ENCODE measurements around the gene CORO1A.
"Not testable (repeated sequence)": the region's sequence is repeated elsewhere in the genome, so short reads cannot be mapped to it uniquely, and the experiment has no call there.

CORO1A gene

GRCh38 chr16:30187971-30188561 is 4.7 kb downstream of the CORO1A start:
- ATAC-seq (ENCODE audit: insufficient read depth, low read depth) (no peak), DNase-seq (peak; percentile 13)
- Histone ChIP-seq H3K36me3 (ENCODE audit: insufficient read depth, low read length) (peaks cover 41% of the 10 kb centered on the region), H3K4me1 (ENCODE audit: insufficient read depth, low read length) (peaks cover 42% of the 10 kb centered on the region), H3K27ac (ENCODE audit: low read length) (peak overlapping the region; percentile 36), H3K4me3 (ENCODE audit: low read depth in 1 of 2, low read length in 2 of 2) (no peak overlapping the region), H2AFZ (ENCODE audit: low read depth, low read length) (no peak overlapping the region), H3K79me2 (ENCODE audit: insufficient read depth, low read length) (peaks cover 47% of the 10 kb centered on the region), H3K4me2 (ENCODE audit: insufficient read depth, low read length) (peak overlapping the region; percentile 22; the same call in 1 of the 2 replicates), H3K27me3 (ENCODE audit: insufficient read depth, low read length, poor library complexity) (no peaks in the 10 kb centered on the region), H3K9me3 (ENCODE audit: insufficient read depth, low read length, severe bottlenecking) (no peaks in the 10 kb centered on the region), H3K9ac (ENCODE audit: low read depth, low read length) (no peak overlapping the region), H4K20me1 (ENCODE audit: insufficient read depth, low read length) (peaks cover 26% of the 10 kb centered on the region)
- TF ChIP-seq CTCF (IDR thresholded peaks at IDR 0.05; ENCODE audit: borderline replicate concordance, extremely low read depth, low read length, poor library complexity, severe bottlenecking), result no peak
- no peak for TF ChIP-seq EZH2 (IDR thresholded peaks at IDR 0.05; ENCODE audit: borderline replicate concordance, low read depth, low read length, severe bottlenecking)

- Histone ChIP-seq H3K36me3 (ENCODE audit: insufficient read depth, low read length) (peaks cover 22% of the 10 kb centered on the region), H4K20me1 (ENCODE audit: insufficient read depth, low read length) (peaks cover 19% of the 10 kb centered on the region)
Observed at GRCh38 chr16:30191158-30191557, 7.8 kb downstream of the CORO1A start.

GRCh38 chr16:30193098-30193497 is 9.7 kb downstream of the CORO1A start:
- not testable (repeated sequence) for H3K4me2 ChIP-seq (ENCODE audit: insufficient read depth, low read length); H3K27ac ChIP-seq (ENCODE audit: low read length); H3K27me3 ChIP-seq (ENCODE audit: insufficient read depth, low read length, poor library complexity); H3K4me3 ChIP-seq (ENCODE audit: low read depth in 1 of 2, low read length in 2 of 2); H2AFZ ChIP-seq (ENCODE audit: low read depth, low read length); H3K79me2 ChIP-seq (ENCODE audit: insufficient read depth, low read length); H4K20me1 ChIP-seq (ENCODE audit: insufficient read depth, low read length); H3K9ac ChIP-seq (ENCODE audit: low read depth, low read length); DNase-seq; H3K4me1 ChIP-seq (ENCODE audit: insufficient read depth, low read length); H3K36me3 ChIP-seq (ENCODE audit: insufficient read depth, low read length); H3K9me3 ChIP-seq (ENCODE audit: insufficient read depth, low read length, severe bottlenecking)
- ATAC-seq (ENCODE audit: insufficient read depth, low read depth), result peak; percentile 13

More at GRCh38 chr16:30191158-30191557, 7.8 kb downstream of the CORO1A start:
- peaks cover 22% of the 10 kb centered on the region for H3K79me2 ChIP-seq (ENCODE audit: insufficient read depth, low read length)
- H3K27ac ChIP-seq (ENCODE audit: low read length); DNase-seq; H3K4me3 ChIP-seq (ENCODE audit: low read depth in 1 of 2, low read length in 2 of 2); H3K9me3 ChIP-seq (ENCODE audit: insufficient read depth, low read length, severe bottlenecking); ATAC-seq (ENCODE audit: insufficient read depth, low read depth); H3K27me3 ChIP-seq (ENCODE audit: insufficient read depth, low read length, poor library complexity); H3K9ac ChIP-seq (ENCODE audit: low read depth, low read length); H3K4me2 ChIP-seq (ENCODE audit: insufficient read depth, low read length); H2AFZ ChIP-seq (ENCODE audit: low read depth, low read length): not testable (repeated sequence)
- H3K4me1 ChIP-seq (ENCODE audit: insufficient read depth, low read length), result peaks cover 25% of the 10 kb centered on the region

GRCh38 chr16:30193615-30194014 is 10.2 kb downstream of the CORO1A start, which contains the start of the genes BOLA2B and SLX1A:
TSS of gene BOLA2B (minus strand) at chr16:30193666. CDS start at chr16:30193595, 71 bp downstream.
TSS of gene SLX1A (plus strand) at chr16:30193875. CDS start at chr16:30194085, 210 bp downstream.
- Histone ChIP-seq H3K4me2 (ENCODE audit: insufficient read depth, low read length) (peak within 1 kb of the TSS; percentile 64), H3K9ac (ENCODE audit: low read depth, low read length) (0 out of 2 replicates have a peak within 1 kb of the TSS, but pooled peaks have one; percentile 36), H3K4me3 (ENCODE audit: low read depth in 1 of 2, low read length in 2 of 2) (peak within 1 kb of the TSS in 1 of 2 experiments; percentile 57; a peak in 2 of 4 replicates)
- not testable (repeated sequence) for DNase-seq; H3K36me3 ChIP-seq (ENCODE audit: insufficient read depth, low read length); H3K9me3 ChIP-seq (ENCODE audit: insufficient read depth, low read length, severe bottlenecking); H3K4me1 ChIP-seq (ENCODE audit: insufficient read depth, low read length); H2AFZ ChIP-seq (ENCODE audit: low read depth, low read length); H3K27me3 ChIP-seq (ENCODE audit: insufficient read depth, low read length, poor library complexity); H4K20me1 ChIP-seq (ENCODE audit: insufficient read depth, low read length); H3K27ac ChIP-seq (ENCODE audit: low read length); H3K79me2 ChIP-seq (ENCODE audit: insufficient read depth, low read length)
- ATAC-seq (ENCODE audit: insufficient read depth, low read depth), result peak; percentile 86

GRCh38 chr16:30194172-30194925 is 10.9 kb downstream of the CORO1A start:
- Histone ChIP-seq H3K9ac (ENCODE audit: low read depth, low read length) (0 out of 2 replicates have a peak overlapping the region, but pooled peaks have one; percentile 36), H3K4me2 (ENCODE audit: insufficient read depth, low read length) (peak overlapping the region; percentile 64), H3K4me3 (ENCODE audit: low read depth in 1 of 2, low read length in 2 of 2) (peak overlapping the region in 1 of 2 experiments; percentile 57; a peak in 2 of 4 replicates)
- not testable (repeated sequence) for H4K20me1 ChIP-seq (ENCODE audit: insufficient read depth, low read length); H3K36me3 ChIP-seq (ENCODE audit: insufficient read depth, low read length); H3K27me3 ChIP-seq (ENCODE audit: insufficient read depth, low read length, poor library complexity); H2AFZ ChIP-seq (ENCODE audit: low read depth, low read length); H3K4me1 ChIP-seq (ENCODE audit: insufficient read depth, low read length); DNase-seq; H3K9me3 ChIP-seq (ENCODE audit: insufficient read depth, low read length, severe bottlenecking); H3K79me2 ChIP-seq (ENCODE audit: insufficient read depth, low read length); H3K27ac ChIP-seq (ENCODE audit: low read length)
- peak; percentile 76 for ATAC-seq (ENCODE audit: insufficient read depth, low read depth)

GRCh38 chr16:30197001-30197400 is 13.6 kb downstream of the CORO1A start:
- H3K79me2 ChIP-seq (ENCODE audit: insufficient read depth, low read length); H3K27ac ChIP-seq (ENCODE audit: low read length); H3K9me3 ChIP-seq (ENCODE audit: insufficient read depth, low read length, severe bottlenecking); ATAC-seq (ENCODE audit: insufficient read depth, low read depth); H3K9ac ChIP-seq (ENCODE audit: low read depth, low read length); H4K20me1 ChIP-seq (ENCODE audit: insufficient read depth, low read length); H2AFZ ChIP-seq (ENCODE audit: low read depth, low read length); H3K4me3 ChIP-seq (ENCODE audit: low read depth in 1 of 2, low read length in 2 of 2); DNase-seq; H3K27me3 ChIP-seq (ENCODE audit: insufficient read depth, low read length, poor library complexity); H3K4me2 ChIP-seq (ENCODE audit: insufficient read depth, low read length); H3K36me3 ChIP-seq (ENCODE audit: insufficient read depth, low read length); H3K4me1 ChIP-seq (ENCODE audit: insufficient read depth, low read length): not testable (repeated sequence)

GRCh38 chr16:30199049-30199448 is 15.6 kb downstream of the CORO1A start, which contains the start of gene SULT1A3:
TSS of gene SULT1A3 (plus strand) at chr16:30199255. CDS start at chr16:30200729, 1,474 bp downstream.
- not testable (repeated sequence) for H3K4me2 ChIP-seq (ENCODE audit: insufficient read depth, low read length); H3K4me1 ChIP-seq (ENCODE audit: insufficient read depth, low read length); H3K9me3 ChIP-seq (ENCODE audit: insufficient read depth, low read length, severe bottlenecking); ATAC-seq (ENCODE audit: insufficient read depth, low read depth); H2AFZ ChIP-seq (ENCODE audit: low read depth, low read length); H3K27me3 ChIP-seq (ENCODE audit: insufficient read depth, low read length, poor library complexity); H3K27ac ChIP-seq (ENCODE audit: low read length); DNase-seq; H3K79me2 ChIP-seq (ENCODE audit: insufficient read depth, low read length); H3K9ac ChIP-seq (ENCODE audit: low read depth, low read length); H3K36me3 ChIP-seq (ENCODE audit: insufficient read depth, low read length); H3K4me3 ChIP-seq (ENCODE audit: low read depth in 1 of 2, low read length in 2 of 2); H4K20me1 ChIP-seq (ENCODE audit: insufficient read depth, low read length)
